ENCODE results near the gene IFT52.

Gene IFT52

DNA sequence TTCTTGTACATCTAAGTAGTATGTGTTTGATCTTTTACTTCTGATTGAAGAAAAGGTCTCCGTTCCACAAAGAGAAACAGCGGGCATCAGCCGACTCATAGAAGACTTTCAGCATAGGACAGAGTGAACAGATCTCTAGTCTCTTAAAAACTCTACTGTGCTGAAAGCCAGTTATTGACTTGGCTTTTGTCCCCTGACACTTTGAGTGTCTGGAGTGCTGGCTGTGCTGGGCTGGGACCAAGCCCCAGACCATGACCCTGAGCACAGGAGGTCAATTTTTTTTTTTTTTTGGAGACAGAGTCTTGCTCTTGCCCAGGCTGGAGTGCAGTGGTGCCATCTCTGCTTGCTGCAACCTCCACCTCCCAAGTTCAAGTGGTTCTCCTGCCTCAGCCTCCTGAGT is 104.0 kb downstream of the IFT52 start:
- TF ChIP-seq, protein P1, sequence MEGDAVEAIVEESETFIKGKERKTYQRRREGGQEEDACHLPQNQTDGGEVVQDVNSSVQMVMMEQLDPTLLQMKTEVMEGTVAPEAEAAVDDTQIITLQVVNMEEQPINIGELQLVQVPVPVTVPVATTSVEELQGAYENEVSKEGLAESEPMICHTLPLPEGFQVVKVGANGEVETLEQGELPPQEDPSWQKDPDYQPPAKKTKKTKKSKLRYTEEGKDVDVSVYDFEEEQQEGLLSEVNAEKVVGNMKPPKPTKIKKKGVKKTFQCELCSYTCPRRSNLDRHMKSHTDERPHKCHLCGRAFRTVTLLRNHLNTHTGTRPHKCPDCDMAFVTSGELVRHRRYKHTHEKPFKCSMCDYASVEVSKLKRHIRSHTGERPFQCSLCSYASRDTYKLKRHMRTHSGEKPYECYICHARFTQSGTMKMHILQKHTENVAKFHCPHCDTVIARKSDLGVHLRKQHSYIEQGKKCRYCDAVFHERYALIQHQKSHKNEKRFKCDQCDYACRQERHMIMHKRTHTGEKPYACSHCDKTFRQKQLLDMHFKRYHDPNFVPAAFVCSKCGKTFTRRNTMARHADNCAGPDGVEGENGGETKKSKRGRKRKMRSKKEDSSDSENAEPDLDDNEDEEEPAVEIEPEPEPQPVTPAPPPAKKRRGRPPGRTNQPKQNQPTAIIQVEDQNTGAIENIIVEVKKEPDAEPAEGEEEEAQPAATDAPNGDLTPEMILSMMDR (IDR thresholded peaks at IDR 0.05; ENCODE audit: extremely low read depth, missing control alignments), result no peak
- no peak for DNase-seq (ENCODE audit: low spot score)

DNA sequence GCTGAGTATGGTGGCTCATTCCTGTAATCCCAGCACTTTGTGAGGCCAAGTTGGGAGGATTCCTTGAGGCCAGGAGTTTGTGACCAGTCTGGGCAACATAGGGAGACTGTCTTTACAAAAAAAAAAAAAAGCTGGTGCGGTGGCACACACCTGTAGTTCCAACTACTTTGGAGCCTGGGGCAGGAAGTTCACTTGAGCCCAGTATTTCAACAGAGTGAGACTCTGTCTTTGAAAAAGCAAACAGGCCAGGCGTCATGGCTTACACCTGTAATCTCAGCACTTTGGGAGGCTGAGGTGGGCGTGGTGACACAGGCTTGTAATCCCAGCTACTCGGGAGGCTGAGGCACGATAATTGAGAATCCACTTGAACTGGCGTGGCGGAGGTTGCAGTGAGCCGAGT is 104.8 kb downstream of the IFT52 start:
- no peak for DNase-seq (ENCODE audit: low spot score)
- TF ChIP-seq, protein P1 (IDR thresholded peaks at IDR 0.05; ENCODE audit: extremely low read depth, missing control alignments), result no peak

Data from GM20000 (cell line).